Stimulated activated CD4-positive, alpha-beta T cell treated with anti-CD3 and anti-CD28 coated beads, Interleukin-4, amount 100 ng/mL, for 48 hours (primary cell): ENCODE data around the gene GNA15.

Experiments used
- DNase-seq, 2 donors: peaks; one replicate each; pipeline ENCODE4 v3.0.0-alpha.2; 2020; ENCODE audit warnings: low read depth in 2 of 2

GNA15 gene

GRCh38 chr19:3106509-3107141 is 29.2 kb upstream of the GNA15 start:
- no peak for DNase-seq

- DNase-seq = no peak
These were observed 28.2 kb upstream of the GNA15 start for GRCh38 chr19:3107658-3108057.

GRCh38 chr19:3108775-3109174 is 27.1 kb upstream of the GNA15 start:
- peak; percentile 61 to 65 for DNase-seq

- DNase-seq = no peak
These were observed 26.3 kb upstream of the GNA15 start for GRCh38 chr19:3109491-3109890.

GRCh38 chr19:3110126-3110825 is 25.6 kb upstream of the GNA15 start:
- no peak for DNase-seq

GRCh38 chr19:3111586-3112247 is 24.1 kb upstream of the GNA15 start:
- no peak for DNase-seq

- DNase-seq = no peak
These were observed 23.3 kb upstream of the GNA15 start for GRCh38 chr19:3112375-3113099.

GRCh38 chr19:3113100-3114017 is 22.5 kb upstream of the GNA15 start:
- no peak for DNase-seq

- no peak for DNase-seq
These were observed 21.7 kb upstream of the GNA15 start for GRCh38 chr19:3114018-3114726.

GRCh38 chr19:3114811-3115210 is 21.0 kb upstream of the GNA15 start:
- no peak for DNase-seq

- no peak for DNase-seq
These were observed 20.4 kb upstream of the GNA15 start for GRCh38 chr19:3115411-3115810.

- DNase-seq = no peak
These were observed 19.8 kb upstream of the GNA15 start for GRCh38 chr19:3115916-3116602.

- DNase-seq = no peak
These were observed 19.2 kb upstream of the GNA15 start for GRCh38 chr19:3116621-3117020.

GRCh38 chr19:3117716-3118115 is 18.1 kb upstream of the GNA15 start:
- DNase-seq = no peak

GRCh38 chr19:3118232-3119070 is 17.4 kb upstream of the GNA15 start:
- DNase-seq = no peak

- no peak for DNase-seq
These were observed 16.7 kb upstream of the GNA15 start for GRCh38 chr19:3119071-3119595.

- no peak for DNase-seq
These were observed 16.0 kb upstream of the GNA15 start for GRCh38 chr19:3119693-3120380.

- DNase-seq = no peak
These were observed 15.1 kb upstream of the GNA15 start for GRCh38 chr19:3120611-3121276.
